ENCODE measurements around the gene IL3.

Gene IL3

DNA sequence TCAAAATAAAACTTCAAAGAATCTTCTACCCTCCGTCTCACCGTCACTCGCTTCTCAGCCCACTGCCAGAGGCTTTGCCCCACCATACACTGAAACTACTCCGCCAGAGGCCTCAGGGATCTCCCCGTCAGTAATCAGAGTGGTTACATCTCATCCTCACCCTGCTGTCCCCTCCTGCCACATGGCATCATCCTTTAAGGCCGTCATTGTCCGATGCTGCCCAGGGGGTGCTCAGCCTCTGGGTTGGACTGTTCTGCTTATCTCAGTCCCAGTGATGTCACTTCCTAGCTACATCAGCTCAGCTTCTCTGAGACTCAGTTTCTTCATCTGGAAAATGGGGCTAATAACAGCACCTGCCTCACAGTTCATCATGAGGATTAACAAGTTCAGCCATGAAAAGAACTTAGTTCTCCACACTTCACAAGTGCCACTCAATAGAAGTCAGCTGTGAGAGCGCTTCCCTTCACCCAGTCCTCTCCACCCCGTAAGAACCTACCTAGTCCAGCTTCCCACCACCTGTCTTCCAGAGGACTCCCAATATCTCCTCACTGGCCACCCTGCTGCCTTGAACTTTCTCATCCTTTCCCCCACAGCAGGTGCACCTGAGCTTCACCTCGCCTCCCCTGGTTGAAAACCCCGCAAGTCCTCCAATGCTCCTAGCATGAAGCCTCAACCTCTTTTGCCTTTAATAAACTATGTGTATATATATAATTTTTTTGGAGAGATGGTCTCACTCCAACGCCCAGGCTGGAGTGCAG, 2.8 kb upstream of the IL3 start:
- no peak for DNase-seq

DNA sequence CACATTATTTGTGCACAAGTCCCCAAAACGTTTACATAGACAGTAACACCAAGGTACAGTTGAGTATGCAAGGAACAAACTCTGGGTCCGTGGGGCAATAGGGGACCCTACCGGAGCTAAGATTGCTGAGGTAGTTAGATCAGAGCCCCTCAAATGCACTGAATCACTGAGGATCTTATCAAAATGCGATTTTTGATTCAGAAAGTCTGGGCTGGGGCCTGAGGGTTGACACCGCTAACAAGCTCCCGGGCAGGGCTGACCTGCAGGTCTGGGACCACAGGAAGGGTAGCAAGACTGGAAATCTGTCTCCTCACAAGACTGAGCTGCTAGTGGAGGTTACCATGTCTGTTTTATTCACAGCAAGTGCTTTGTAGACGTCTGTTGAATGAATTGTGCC, 1.8 kb upstream of the IL3 start:
- no peak for DNase-seq

DNA sequence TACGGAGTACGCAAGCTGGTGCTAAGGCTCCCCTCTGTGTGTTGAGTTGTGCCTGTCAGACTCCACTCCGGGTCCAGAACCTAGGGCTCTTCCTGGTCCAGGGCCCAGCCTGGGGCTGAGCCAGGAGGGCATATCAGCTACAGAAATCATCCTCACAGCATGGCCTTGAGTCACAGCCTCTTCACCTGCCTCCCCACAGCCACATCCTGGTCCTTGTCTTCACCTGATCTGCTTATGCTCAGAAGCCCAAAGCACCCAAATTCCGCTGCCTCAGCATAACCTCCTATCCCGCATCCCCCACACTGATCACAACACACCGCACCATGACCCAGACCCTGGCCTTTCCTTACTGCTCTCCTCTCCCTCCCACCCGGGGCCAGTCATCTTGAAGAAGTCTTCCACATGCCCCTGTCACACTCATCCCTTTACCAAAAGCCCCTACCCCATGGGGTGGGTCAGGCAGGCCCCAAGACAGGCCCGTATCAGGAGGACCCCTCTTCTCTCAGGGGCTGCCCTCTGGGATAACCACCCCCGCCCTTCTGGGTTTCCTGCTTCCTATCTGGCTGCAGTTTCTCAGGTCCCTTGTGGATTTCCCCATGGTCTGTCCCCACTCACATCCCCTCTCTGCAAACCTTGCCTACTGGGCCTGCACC, 1.3 kb upstream of the IL3 start:
- no peak for DNase-seq

DNA sequence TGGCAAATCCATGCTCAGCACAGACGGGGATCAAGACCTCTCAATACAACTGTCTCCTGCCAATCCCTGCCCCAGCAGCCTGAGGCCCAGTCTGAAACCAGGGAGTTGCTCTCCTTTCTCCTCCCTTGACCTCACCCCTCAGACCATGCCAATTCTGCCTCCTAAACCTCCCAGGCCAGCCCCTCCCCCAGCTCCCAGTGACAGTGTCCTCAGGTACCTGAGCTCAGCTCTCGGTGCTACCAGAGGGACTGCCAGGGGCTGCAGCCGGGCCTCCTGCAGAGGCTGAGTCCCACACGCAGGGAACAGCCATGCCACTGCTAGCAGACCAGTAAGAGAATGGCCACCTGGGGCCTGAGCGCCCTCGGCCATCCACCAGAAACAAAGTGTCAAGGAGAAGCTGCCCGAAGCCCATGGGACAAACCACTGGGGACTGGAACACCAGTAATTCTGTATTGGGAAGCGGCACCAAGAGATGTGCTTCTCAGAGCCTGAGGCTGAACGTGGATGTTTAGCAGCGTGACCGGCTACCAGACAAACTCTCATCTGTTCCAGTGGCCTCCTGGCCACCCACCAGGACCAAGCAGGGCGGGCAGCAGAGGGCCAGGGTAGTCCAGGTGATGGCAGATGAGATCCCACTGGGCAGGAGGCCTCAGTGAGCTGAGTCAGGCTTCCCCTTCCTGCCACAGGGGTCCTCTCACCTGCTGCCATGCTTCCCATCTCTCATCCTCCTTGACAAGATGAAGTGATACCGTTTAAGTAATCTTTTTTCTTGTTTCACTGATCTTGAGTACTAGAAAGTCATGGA, 557 bp upstream of the IL3 start:
- DNase-seq = no peak

DNA sequence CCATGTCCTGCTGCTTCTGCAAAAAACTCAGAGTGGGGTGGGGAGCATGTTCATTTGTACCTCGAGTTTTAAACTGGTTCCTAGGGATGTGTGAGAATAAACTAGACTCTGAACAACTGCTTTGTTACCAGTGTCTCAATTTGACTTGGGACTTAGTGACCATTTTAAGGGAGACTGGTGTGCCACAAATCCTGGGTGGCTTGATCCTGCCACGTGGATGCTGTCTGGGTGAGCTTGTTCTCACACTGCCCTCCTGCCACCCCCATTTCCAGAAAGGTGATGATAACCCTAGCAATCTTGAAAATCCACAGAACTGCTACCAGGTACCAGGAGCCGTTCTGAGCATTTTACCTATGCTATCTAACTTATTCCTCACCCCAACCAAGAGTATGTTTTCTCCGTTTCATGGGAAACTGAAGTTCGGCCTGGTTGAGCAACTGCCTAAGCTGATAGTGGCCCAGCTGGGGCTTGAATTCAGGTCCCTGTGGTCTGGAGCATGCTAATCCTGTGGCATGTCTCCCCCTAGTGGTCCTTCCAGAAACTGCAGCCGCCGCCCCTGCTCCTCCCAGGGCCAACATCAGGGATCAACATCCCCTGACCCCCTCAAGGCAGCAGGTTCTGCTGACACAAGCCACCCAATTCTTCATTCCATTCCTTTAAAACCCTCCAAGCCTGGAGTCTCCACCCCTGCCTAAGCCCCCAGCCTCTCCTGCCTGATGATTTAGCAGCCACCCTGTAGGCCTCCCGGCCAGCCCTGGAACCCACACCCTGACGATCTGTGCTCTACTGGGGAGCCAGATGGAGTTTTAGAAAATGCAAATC, 2.8 kb downstream of the IL3 start:
- DNase-seq = peak; percentile 79

DNA sequence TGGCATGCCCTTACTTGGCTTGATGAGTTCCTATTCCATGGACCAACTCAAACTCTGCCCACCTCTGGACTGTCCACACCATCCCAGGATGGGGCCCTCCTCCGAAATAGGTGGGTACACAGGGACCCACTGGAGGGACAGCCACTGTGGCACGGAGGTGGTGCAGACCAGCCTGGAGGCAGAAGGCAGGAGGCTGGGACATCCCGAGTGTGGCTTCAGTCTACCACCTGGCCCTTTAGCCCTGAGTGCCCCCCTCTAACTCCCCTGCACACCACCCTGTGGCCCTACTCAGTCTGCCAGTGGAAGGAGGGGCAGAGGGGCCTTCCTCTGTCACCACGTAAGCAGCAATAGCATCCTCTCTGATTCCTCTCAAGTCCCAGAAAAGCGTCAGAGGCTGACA, 3.7 kb downstream of the IL3 start:
- DNase-seq = no peak

DNA sequence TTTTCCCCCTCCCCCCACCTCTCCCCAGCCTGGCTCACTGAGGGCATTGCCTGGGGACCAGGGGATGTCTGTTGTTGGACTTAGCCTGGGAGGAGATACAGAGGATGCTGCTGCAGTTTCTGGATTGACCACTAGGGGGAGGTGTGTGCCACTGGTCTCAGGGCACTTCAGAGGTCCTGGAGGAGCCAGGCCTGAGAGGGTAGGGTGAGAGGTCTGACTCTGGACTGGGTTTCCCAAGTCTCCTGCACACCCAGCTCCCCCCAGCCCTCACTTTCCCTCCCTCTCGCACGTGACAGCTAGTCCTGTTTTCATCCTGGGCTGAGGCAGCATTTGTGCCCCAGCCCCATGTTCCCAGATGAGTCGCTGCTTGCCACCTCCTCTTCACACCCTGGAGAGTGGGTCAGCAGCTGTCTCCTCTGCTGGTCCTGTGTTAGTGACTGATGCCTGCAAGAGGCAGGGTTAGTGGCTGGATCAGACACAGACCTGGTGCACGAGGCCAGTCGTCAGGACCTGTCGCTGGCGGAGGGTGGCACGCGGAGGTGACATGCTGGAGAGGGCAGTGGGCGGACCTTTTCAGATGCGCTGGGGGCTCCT, 4.4 kb downstream of the IL3 start:
- DNase-seq = peak; percentile 79

DNA sequence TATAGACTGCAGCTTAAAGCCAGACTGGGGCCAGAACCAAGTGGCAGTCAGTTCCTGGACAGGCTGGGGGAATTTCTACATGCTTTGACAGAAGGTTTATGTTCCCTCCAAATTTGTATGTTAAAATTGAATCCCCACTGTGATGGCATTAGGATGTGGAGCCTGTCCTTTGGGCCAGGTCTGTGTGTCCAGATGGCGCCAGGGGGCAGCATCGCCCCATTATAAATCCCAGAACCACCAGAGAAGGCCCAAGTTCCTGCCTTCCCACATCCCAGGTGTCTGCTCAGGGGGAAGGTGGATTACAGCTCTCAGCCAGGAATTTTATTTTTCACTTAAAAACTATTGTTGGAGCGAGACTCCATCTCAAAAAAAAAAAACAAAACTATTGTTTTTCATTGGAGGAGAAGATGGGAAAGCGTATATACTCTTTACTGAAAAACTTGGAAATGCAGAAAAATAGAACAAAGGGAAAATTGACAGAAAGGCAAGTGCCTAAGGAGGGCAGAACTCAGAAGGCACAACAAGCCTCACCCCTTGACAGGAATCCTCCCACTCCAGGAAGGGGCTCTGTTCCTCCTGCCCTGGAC, 5.0 kb downstream of the IL3 start:
- peak; percentile 57 for DNase-seq

DNA sequence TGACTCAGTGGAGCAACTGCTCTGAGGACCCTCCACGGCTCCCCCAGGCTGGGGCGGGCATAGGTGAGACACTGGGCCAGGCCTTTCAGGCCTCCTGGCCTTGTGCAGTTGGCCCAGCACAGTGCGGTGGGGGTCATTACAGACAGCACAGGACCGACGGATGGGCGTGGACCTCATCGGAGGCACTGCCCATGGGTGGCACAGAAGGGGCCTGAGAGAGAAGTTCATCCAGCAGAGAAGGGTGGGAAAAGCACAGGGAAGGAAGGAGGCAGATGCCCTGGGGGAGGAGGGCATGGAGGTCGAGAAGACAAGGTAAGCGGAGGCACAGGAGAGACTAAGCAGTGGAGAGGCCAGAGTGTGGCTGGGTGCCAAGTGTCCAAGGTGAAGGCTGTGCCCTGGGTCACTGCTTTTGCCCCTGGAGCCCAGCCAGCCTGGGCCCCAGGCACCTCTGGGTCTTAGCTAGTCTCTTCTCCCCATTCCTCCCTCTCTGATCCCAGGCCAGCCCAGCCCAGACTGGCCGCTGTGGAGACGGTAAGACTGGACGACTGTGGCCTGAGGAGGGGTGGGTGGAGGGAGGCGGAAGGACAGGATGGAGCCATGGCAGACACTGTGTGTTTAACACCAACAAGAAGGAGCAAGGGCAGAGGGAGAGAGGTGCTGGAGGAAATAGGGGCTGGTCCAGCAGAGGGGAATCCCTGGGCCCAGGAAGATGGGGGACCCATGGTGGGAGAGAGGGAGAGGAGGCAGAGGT, 5.7 kb downstream of the IL3 start:
- no peak for DNase-seq

DNA sequence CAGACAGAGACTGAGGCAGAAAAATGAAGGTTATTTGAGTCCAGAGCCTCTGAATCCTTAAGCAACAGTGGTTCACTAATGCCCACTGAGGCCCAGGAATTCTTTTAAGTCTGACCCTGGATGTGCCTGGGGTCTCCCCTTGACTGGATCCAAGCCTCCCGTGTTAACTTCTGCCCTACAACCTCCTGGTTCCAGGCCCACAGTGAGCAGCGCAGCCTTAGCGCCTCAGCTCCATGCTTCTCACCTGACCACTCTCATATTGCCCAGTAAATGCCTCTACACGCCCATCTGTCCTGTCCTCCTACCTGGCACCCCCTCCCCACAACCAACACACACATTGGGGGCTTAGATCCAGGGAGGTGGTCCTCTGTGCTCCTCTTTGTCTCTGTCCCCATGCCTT, 6.4 kb downstream of the IL3 start:
- no peak for DNase-seq

DNA sequence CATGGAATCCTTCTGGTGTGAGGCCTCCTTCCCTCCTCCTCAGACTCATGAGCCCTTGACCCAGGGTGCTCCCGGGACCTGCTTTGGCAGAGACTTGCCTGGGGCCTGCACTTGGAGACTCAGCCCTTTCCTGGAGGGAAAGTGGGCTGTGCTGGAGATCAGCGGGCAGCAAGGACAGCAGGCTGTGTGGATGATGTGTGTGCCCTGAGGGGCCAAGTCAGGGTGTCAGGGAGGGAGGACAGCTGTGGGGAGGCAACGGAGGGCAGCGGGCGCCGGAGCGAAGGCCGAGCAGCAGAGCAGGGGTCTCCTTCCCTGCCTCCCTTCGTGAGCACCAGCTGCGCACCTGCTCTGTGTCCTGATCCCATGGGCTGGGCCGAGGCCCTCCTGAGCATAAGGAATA, 7.0 kb downstream of the IL3 start:
- no peak for DNase-seq

DNA sequence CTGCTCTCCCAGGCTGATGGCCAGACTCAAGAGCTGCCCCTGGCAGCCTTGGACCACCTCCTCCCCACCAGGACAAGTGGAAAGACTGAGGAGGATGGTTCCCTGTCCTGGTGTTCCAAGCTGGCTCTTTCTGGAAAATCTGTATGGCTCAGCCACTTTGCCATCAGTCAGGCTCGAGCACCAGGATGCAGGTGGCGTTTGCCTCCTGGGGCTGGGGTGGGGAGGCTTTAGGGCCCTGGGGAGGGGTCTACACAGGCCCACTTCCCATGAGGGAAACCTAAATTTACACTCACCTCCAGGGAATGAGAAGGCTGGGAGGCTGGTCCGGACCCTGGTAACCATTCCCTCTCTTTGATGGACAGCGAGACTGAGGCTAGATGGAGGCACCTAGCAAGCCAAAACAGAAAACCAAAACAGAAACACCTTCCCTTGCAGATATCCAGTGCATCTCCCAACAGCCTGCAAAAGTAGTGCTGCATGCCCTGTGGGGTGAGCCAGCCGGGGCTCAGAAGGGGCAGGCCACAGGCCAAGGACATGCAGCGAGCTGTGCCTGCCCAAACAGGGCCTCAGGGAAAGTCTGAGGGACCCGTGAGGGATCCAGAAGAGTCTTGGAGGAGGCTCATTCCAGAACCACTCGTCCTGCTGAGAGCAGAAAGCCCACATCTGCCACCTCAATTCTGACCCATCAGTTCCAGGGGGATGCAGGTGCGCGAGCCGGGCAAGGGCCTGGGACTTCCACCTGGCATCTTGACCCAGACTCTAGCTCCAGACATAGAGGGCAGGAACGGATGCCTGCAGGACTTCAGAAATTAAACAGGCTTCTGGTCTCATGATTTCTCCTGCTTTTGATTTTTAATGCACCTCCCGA, 7.7 kb downstream of the IL3 start:
- no peak for DNase-seq

DNA sequence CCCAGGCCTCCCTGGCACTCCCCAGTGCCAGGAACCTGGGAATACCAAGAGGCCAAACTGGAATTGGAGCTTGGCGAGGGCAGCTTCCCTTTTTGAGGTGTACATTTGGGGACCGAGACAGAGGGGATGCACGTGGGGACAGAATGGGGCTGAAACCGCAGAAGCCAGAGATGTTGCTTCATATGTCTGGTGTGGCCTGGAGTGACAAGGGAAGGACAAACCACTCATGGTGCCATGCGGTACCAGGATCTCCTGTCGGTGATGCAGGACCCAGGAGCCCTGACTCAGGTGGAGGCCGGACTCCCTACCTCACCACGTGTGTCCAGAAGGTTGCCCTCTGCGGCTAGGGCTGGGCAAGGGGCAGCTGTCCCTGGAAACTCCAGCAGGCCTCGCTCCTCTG, 9.1 kb downstream of the IL3 start:
- no peak for DNase-seq

DNA sequence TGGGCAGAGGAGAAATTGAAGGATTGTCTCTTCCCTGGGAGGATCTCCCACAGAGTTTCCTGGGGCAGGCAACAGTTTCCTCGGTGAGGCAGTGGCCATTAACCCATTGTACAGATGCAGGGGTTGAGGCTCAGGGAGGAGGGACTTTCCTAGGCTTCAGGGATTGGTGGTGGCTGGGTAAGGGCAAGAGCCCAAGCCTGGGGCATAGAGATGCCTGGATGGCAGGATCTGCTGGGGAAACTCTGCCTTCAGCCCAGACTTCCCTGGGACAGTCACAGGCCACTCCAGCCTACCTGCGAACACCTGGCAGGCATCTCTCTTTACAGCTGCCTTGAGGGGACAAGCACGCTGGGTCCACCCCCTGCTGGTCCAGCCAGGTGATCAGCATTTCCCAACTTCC, 9.5 kb downstream of the IL3 start:
- no peak for DNase-seq

DNA sequence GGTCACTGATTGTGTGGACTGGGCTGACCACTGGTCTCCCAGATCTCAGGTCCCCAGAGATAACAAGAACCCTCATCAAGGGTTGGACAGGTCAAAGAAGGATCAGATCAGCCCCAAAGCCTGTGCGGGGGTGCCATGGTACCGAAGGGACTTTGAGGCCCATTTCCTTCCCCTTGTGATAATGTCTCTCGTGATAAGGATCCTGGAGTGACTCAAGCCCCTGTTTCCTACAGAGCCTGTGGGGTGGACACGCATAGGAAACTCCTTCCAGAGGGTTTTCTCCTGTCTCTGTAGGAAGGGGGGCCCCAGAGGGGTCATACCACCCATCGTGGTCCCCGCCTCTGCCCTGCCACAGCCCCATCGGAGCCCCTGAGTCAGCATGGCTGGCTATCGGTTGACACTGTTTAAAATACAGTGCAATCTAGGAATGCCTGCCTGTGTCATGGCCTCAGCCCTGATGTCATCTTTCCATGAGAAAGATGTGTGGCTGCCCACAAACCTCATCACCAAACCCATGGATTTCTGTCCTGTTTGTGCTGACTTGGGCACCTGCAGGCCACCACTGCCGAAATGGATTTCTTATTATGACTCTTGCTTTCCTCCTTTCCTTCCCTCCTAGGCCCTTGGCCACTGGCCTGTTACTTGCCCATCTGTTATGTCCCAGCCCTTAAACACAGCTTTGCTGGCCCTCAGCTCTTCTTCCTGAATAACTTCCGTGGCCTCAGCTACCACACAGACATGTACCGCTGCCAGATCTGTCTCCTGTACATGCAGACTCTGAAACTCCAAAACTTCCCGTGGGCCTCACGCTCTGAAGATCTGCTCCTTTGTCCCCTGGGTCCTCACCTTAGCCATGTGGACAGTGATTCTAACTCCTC, 10.2 kb downstream of the IL3 start:
- peak; percentile 67 for DNase-seq

DNA sequence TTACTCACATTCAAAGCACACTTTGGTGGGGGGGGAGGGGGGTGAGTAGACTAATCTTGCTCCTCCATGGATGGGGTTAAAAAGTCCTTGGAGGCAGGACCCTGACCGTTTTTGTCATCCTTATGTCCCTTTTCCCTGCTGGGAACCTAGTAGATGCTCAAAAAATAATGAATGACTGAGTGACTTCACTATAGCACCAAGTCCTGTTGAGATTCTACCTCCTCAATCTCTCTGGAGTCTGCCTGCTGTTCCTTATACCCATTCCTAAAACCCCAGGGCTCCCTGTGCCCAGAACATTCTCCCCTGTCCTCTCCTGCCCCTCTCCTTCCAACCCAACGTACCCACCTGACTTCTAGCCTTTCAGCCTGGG, 10.9 kb downstream of the IL3 start:
- DNase-seq = no peak

DNA sequence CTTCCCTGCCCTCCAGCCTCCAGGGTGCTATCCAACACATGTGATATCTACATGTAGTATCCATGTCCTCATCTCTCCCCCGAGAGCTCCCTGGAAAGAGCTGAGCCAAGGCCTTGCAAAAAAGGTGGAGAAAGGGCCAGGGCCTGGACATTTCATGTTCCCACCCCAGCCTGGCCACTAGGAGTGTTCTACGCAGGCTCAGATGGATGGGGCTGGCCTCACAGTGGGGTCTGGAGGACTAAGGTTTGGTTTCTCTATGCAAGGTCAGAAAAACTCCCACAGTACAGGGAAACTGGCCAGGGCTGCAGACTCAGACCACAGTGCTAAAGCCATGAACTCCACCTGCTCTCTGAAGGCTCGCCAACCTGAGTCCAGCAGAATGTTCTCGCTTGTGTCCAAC, 11.6 kb downstream of the IL3 start:
- no peak for DNase-seq

DNA sequence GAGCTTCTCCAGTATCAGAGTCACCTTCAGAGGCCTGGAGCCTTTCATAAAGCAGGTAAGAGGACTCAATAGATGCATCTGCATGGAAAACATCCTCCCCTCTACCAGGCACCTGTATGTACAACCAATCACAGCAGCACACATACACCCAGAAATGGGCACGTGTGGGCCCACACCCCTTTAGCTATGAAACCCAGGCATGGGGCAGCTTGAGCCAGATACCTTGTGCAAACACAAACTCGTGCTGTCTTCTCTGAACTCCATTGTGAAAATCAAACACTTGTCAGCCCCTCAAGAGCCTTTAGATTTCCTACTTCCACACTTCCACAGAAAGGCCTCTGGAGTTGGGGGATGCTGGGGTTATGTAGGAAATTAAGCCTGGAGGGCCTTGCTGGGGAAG, 12.1 kb downstream of the IL3 start:
- DNase-seq = no peak

DNA sequence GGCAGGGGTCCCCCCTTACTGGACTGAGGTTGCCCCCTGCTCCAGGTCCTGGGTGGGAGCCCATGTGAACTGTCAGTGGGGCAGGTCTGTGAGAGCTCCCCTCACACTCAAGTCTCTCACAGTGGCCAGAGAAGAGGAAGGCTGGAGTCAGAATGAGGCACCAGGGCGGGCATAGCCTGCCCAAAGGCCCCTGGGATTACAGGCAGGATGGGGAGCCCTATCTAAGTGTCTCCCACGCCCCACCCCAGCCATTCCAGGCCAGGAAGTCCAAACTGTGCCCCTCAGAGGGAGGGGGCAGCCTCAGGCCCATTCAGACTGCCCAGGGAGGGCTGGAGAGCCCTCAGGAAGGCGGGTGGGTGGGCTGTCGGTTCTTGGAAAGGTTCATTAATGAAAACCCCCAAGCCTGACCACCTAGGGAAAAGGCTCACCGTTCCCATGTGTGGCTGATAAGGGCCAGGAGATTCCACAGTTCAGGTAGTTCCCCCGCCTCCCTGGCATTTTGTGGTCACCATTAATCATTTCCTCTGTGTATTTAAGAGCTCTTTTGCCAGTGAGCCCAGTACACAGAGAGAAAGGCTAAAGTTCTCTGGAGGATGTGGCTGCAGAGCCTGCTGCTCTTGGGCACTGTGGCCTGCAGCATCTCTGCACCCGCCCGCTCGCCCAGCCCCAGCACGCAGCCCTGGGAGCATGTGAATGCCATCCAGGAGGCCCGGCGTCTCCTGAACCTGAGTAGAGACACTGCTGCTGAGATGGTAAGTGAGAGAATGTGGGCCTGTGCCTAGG, 13.0 kb downstream of the IL3 start, which contains the start of gene CSF2:
TSS of gene CSF2 (plus strand) at position 559 of the 783 bp plus-strand sequence. CDS start at position 594, 35 bp downstream.
- no peak for DNase-seq
